ENCODE results near the gene PPP1R13L. TPM values are rescaled to one million over a fixed set of nuclear protein-coding genes. Genes with fewer than 3 reads are reported as not detected.
"Not testable (repeated sequence)": the region's sequence is repeated elsewhere in the genome, so short reads cannot be mapped to it uniquely, and the experiment has no call there.

Gene PPP1R13L
- total RNA-seq, 1 donor from 2014 or later = 5.1 TPM

GRCh38 chr19:45342911-45343310, 62.0 kb downstream of the PPP1R13L start:
- TF ChIP-seq CTCF (IDR thresholded peaks at IDR 0.05) = no peak
- Mint-ChIP-seq H3K4me1 (peaks cover 7% of the 10 kb centered on the region), H3K9me3 (no peaks in the 10 kb centered on the region), H3K27ac (no peak overlapping the region), H3K4me3 (no peak overlapping the region), H3K36me3 (ENCODE audit: low read depth) (no peaks in the 10 kb centered on the region), H3K27me3 (peaks cover 17% of the 10 kb centered on the region)
- ChIA-PET POLR2A (no interaction called here), CTCF (no interaction called here)
- DNase-seq (no peak), ATAC-seq (ENCODE audit: low read depth) (no peak)
- intact Hi-C loops (cut with micrococcal nuclease) = no loop called here

GRCh38 chr19:45340899-45341453, 63.9 kb downstream of the PPP1R13L start:
- Mint-ChIP-seq H3K36me3 (ENCODE audit: low read depth) (no peaks in the 10 kb centered on the region), H3K27ac (no peak overlapping the region), H3K4me3 (no peak overlapping the region), H3K4me1 (peaks cover 7% of the 10 kb centered on the region), H3K9me3 (no peaks in the 10 kb centered on the region), H3K27me3 (peaks cover 18% of the 10 kb centered on the region)
- DNase-seq = no peak
- POLR2A ChIA-PET = no interaction called here
- ATAC-seq (ENCODE audit: low read depth) = peak; percentile 11
- TF ChIP-seq CTCF (IDR thresholded peaks at IDR 0.05) = no peak
- intact Hi-C loops (cut with micrococcal nuclease) = no loop called here
- CTCF ChIA-PET = no interaction called here

GRCh38 chr19:45340232-45340898, 64.5 kb downstream of the PPP1R13L start, which contains the start of gene KLC3:
KLC3 (plus strand) TSS chr19:45340750; CDS start chr19:45345542, 4,792 bp downstream.
- H3K9me3 Mint-ChIP-seq = no peaks in the 10 kb centered on the region
- CTCF ChIA-PET = no interaction called here
- no peak for TF ChIP-seq CTCF (IDR thresholded peaks at IDR 0.05)
- intact Hi-C loops (cut with micrococcal nuclease) = no loop called here
- peak; percentile 60 for ATAC-seq (ENCODE audit: low read depth)
- no peak within 1 kb of the TSS for H3K27ac Mint-ChIP-seq
- H3K27me3 Mint-ChIP-seq = peaks cover 17% of the 10 kb centered on the region
- peak within 1 kb of the TSS; percentile 53 for H3K4me3 Mint-ChIP-seq
- H3K36me3 Mint-ChIP-seq (ENCODE audit: low read depth) = no peaks in the 10 kb centered on the region
- H3K4me1 Mint-ChIP-seq = peaks cover 7% of the 10 kb centered on the region
- POLR2A ChIA-PET = no interaction called here
- peak; percentile 44 for DNase-seq

GRCh38 chr19:45339629-45340028, 65.2 kb downstream of the PPP1R13L start:
- no peaks in the 10 kb centered on the region for H3K9me3 Mint-ChIP-seq
- POLR2A ChIA-PET = no interaction called here
- TF ChIP-seq CTCF (IDR thresholded peaks at IDR 0.05) = no peak
- H3K4me1 Mint-ChIP-seq = peaks cover 7% of the 10 kb centered on the region
- intact Hi-C loops (cut with micrococcal nuclease) = loop anchor here (2.0 kb wide), 1 partner anchor 91 kb away; no protein-coding TSS in a partner anchor
- H3K4me3 Mint-ChIP-seq = no peak overlapping the region
- CTCF ChIA-PET = interaction anchor here (1.6 kb wide), 1 partner anchor 685 kb away, joined by 4 read pairs; no protein-coding TSS in a partner anchor
- DNase-seq = no peak
- no peaks in the 10 kb centered on the region for H3K36me3 Mint-ChIP-seq (ENCODE audit: low read depth)
- no peak for ATAC-seq (ENCODE audit: low read depth)
- H3K27ac Mint-ChIP-seq = no peak overlapping the region
- H3K27me3 Mint-ChIP-seq = peaks cover 17% of the 10 kb centered on the region

- intact Hi-C loops (cut with micrococcal nuclease) = no loop called here
- TF ChIP-seq CTCF (IDR thresholded peaks at IDR 0.05) = no peak
- CTCF ChIA-PET = no interaction called here
Measured at GRCh38 chr19:45336696-45337251, 68.1 kb downstream of the PPP1R13L start.

GRCh38 chr19:45334881-45335280, 70.0 kb downstream of the PPP1R13L start:
- H3K27ac Mint-ChIP-seq; H3K9me3 Mint-ChIP-seq; H3K36me3 Mint-ChIP-seq (ENCODE audit: low read depth); POLR2A ChIA-PET; intact Hi-C loops (cut with micrococcal nuclease); H3K4me1 Mint-ChIP-seq; DNase-seq; ATAC-seq (ENCODE audit: low read depth); H3K4me3 Mint-ChIP-seq: not testable (repeated sequence)
- peaks cover 10% of the 10 kb centered on the region for H3K27me3 Mint-ChIP-seq
- CTCF ChIA-PET = interaction anchor here (0.7 kb wide), 1 partner anchor 209 kb away, joined by 3 read pairs; no protein-coding TSS in a partner anchor

More at GRCh38 chr19:45336696-45337251, 68.1 kb downstream of the PPP1R13L start:
- Mint-ChIP-seq H3K4me1 (peaks cover 7% of the 10 kb centered on the region), H3K27me3 (peaks cover 11% of the 10 kb centered on the region), H3K36me3 (ENCODE audit: low read depth) (no peaks in the 10 kb centered on the region), H3K9me3 (no peaks in the 10 kb centered on the region), H3K27ac (no peak overlapping the region), H3K4me3 (no peak overlapping the region)
- DNase-seq (no peak), ATAC-seq (ENCODE audit: low read depth) (no peak)
- POLR2A ChIA-PET = interaction anchor here (0.6 kb wide), 1 partner anchor 58 kb away, joined by 3 read pairs; no protein-coding TSS in a partner anchor

All from activated B cell treated with CpG ODN at 0.5 μM for 24 hours (primary cell).